Stomach (tissue), 4 donors: ENCODE measurements around the gene ACTN3.

Experiments
- CTCF ChIP-seq, 7 experiments: fragments of 450-650 bp in 4 of 7; fragments of 200-600 bp in 3 of 7; sonication (generic) in 3 of 7; IDR thresholded peaks; one replicate each; pipeline ENCODE4 v1.5.1; 2016 to 2019; ENCODE audit warnings: antibody characterized with exemption in 7 of 7, control low read depth in 2 of 7, mild to moderate bottlenecking in 1 of 7
- POLR2A ChIP-seq, 4 donors: fragments of 450-650 bp; IDR thresholded peaks; one replicate each; pipeline ENCODE4 v1.6.1; 2016; ENCODE audit warnings: antibody characterized with exemption in 4 of 4, control low read depth in 2 of 4, mild to moderate bottlenecking in 1 of 4, moderate library complexity in 1 of 4

GRCh38 chr11:66570079-66570849, 23.6 kb downstream of the ACTN3 start:
- TF ChIP-seq POLR2A (IDR thresholded peaks at IDR 0.05) (no peak), CTCF (IDR thresholded peaks at IDR 0.05) (no peak)
